ENCODE data around the gene RAD18.

The RAD18 gene

GRCh38 chr3:8994226-8994625, 31.0 kb upstream of the RAD18 start:
- no CpG with 5 or more reads among the region's 15 CpGs for WGBS (ENCODE audit: insufficient coverage, insufficient read length)
- H3K9me3 ChIP-seq (ENCODE audit: control insufficient read depth, insufficient read depth, low read length): no peaks in the 10 kb centered on the region
- peaks cover 4% of the 10 kb centered on the region for H3K4me1 ChIP-seq (ENCODE audit: control insufficient read depth, insufficient read depth, low read length)
- no peaks in the 10 kb centered on the region; the same call in 1 of the 2 replicates for H3K36me3 ChIP-seq (ENCODE audit: control insufficient read depth, insufficient read depth, low read length)
- no peak overlapping the region for H3K4me3 ChIP-seq (ENCODE audit: low read length)
- H3K27ac ChIP-seq (ENCODE audit: low read length): no peak overlapping the region
- no peaks in the 10 kb centered on the region for H3K27me3 ChIP-seq (ENCODE audit: control insufficient read depth, insufficient read depth, low read length)
- DNase-seq (ENCODE audit: low read depth, low spot score): no peak

DNA sequence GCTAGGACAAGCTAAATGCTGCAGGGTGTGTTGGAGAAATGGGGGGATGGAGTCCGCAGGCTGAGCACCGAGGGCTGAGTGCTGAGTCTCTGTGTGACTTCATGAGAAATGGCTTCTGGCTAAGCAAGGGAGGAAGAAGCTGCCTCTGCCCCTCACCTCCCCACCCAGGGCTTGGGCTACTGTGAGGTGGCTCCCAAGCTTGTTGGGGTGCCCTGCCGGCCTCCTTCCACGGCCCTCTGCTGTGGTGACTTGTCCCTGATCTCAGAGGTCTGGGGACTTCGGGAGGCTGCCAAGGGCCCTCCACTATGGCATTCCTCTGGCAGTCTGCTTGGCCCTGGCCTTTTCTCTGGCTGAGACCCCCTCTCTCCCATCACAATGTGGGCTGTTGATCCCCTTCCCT, 30.1 kb upstream of the RAD18 start:
- H3K36me3 ChIP-seq (ENCODE audit: control insufficient read depth, insufficient read depth, low read length): no peaks in the 10 kb centered on the region; the same call in 1 of the 2 replicates
- H3K9me3 ChIP-seq (ENCODE audit: control insufficient read depth, insufficient read depth, low read length): no peaks in the 10 kb centered on the region
- H3K27me3 ChIP-seq (ENCODE audit: control insufficient read depth, insufficient read depth, low read length): no peaks in the 10 kb centered on the region
- no peak for DNase-seq (ENCODE audit: low read depth, low spot score)
- H3K4me3 ChIP-seq (ENCODE audit: low read length): no peak overlapping the region
- H3K27ac ChIP-seq (ENCODE audit: low read length): no peak overlapping the region
- H3K4me1 ChIP-seq (ENCODE audit: control insufficient read depth, insufficient read depth, low read length): peaks cover 4% of the 10 kb centered on the region
- no CpG with 5 or more reads among the region's 5 CpGs for WGBS (ENCODE audit: insufficient coverage, insufficient read length)

- H3K36me3 ChIP-seq (ENCODE audit: control insufficient read depth, insufficient read depth, low read length): no peaks in the 10 kb centered on the region; the same call in 1 of the 2 replicates
- H3K4me3 ChIP-seq (ENCODE audit: low read length): no peak overlapping the region
- no peaks in the 10 kb centered on the region for H3K9me3 ChIP-seq (ENCODE audit: control insufficient read depth, insufficient read depth, low read length)
- WGBS (ENCODE audit: insufficient coverage, insufficient read length): no CpG with 5 or more reads among the region's 11 CpGs
- no peak overlapping the region for H3K27ac ChIP-seq (ENCODE audit: low read length)
- peaks cover 4% of the 10 kb centered on the region for H3K4me1 ChIP-seq (ENCODE audit: control insufficient read depth, insufficient read depth, low read length)
- H3K27me3 ChIP-seq (ENCODE audit: control insufficient read depth, insufficient read depth, low read length): no peaks in the 10 kb centered on the region
- no peak for DNase-seq (ENCODE audit: low read depth, low spot score)
Measured at GRCh38 chr3:8992854-8993253, 29.6 kb upstream of the RAD18 start.

DNA sequence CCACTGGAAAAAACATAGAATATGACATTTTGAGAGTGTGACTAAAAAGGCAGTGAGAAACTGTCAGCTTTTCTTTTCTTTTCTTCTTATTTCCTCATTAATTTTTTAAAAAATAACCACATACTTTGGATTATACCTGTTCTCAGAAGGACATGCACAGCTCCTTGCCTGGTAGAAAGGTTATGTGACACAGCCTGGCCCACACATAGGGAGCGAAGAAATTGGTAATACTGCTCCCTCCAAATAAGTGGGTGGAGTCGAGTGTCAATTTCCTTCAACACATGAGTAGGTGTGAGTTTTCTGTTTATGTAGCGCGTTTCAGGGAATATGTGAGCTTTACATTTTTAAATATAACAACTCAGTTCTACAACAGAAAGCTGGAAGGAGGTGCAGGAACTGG, 28.9 kb upstream of the RAD18 start:
- no peak overlapping the region for H3K4me3 ChIP-seq (ENCODE audit: low read length)
- no peak for DNase-seq (ENCODE audit: low read depth, low spot score)
- H3K27me3 ChIP-seq (ENCODE audit: control insufficient read depth, insufficient read depth, low read length): no peaks in the 10 kb centered on the region
- H3K27ac ChIP-seq (ENCODE audit: low read length): no peak overlapping the region
- H3K9me3 ChIP-seq (ENCODE audit: control insufficient read depth, insufficient read depth, low read length): no peaks in the 10 kb centered on the region
- peaks cover 4% of the 10 kb centered on the region for H3K4me1 ChIP-seq (ENCODE audit: control insufficient read depth, insufficient read depth, low read length)
- H3K36me3 ChIP-seq (ENCODE audit: control insufficient read depth, insufficient read depth, low read length): no peaks in the 10 kb centered on the region; the same call in 1 of the 2 replicates
- WGBS (ENCODE audit: insufficient coverage, insufficient read length): no CpG with 5 or more reads among the region's 4 CpGs

- no peak overlapping the region for H3K4me3 ChIP-seq (ENCODE audit: low read length)
- peaks cover 4% of the 10 kb centered on the region for H3K4me1 ChIP-seq (ENCODE audit: control insufficient read depth, insufficient read depth, low read length)
- WGBS (ENCODE audit: insufficient coverage, insufficient read length): no CpG with 5 or more reads among the region's 36 CpGs
- no peak for DNase-seq (ENCODE audit: low read depth, low spot score)
- no peaks in the 10 kb centered on the region for H3K9me3 ChIP-seq (ENCODE audit: control insufficient read depth, insufficient read depth, low read length)
- no peak overlapping the region for H3K27ac ChIP-seq (ENCODE audit: low read length)
- no peaks in the 10 kb centered on the region for H3K27me3 ChIP-seq (ENCODE audit: control insufficient read depth, insufficient read depth, low read length)
- no peaks in the 10 kb centered on the region; the same call in 1 of the 2 replicates for H3K36me3 ChIP-seq (ENCODE audit: control insufficient read depth, insufficient read depth, low read length)
Measured at GRCh38 chr3:8990266-8991215, 27.3 kb upstream of the RAD18 start.

DNA sequence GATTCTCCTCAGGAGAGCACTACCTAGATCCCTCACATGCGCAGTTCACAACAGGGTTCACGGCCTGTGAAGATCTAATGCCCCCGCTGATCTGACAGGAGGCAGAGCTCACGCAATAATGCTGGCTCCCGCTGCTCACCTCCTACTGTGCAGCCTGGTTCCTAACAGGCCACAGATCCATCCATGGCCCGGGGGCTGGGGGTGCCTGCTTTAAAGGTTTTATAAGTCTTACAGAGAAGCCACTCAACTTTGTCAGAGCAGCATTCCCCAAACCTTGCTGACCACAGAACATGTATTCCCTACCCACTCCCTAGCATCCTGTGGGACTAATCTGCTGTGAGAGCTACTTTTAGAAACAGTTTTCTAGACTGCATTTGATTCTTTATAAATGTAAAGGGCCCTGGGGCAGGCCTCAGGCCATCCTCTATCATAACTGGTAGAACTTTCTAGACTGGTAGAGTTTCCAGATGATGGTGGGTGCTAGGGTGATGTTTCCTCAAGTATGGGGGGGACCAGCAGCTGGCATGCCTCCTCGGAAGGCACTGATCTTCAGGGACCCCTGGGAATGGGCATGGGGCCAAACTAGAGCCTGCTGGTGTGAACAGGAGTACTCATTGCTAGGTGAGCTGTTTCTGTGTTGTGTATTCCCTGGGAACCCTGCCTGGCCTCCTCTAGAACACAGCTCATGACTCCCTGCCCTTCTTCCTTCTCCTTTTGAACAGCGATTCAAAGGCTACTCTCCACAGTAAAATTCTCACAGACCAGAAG, 25.7 kb upstream of the RAD18 start:
- Histone ChIP-seq H3K4me3 (ENCODE audit: low read length) (no peak overlapping the region), H3K27ac (ENCODE audit: low read length) (no peak overlapping the region), H3K4me1 (ENCODE audit: control insufficient read depth, insufficient read depth, low read length) (peaks cover 3% of the 10 kb centered on the region), H3K9me3 (ENCODE audit: control insufficient read depth, insufficient read depth, low read length) (no peaks in the 10 kb centered on the region), H3K36me3 (ENCODE audit: control insufficient read depth, insufficient read depth, low read length) (no peaks in the 10 kb centered on the region; the same call in 1 of the 2 replicates), H3K27me3 (ENCODE audit: control insufficient read depth, insufficient read depth, low read length) (no peaks in the 10 kb centered on the region)
- WGBS (ENCODE audit: insufficient coverage, insufficient read length): no CpG with 5 or more reads among the region's 8 CpGs
- DNase-seq (ENCODE audit: low read depth, low spot score): no peak

DNA sequence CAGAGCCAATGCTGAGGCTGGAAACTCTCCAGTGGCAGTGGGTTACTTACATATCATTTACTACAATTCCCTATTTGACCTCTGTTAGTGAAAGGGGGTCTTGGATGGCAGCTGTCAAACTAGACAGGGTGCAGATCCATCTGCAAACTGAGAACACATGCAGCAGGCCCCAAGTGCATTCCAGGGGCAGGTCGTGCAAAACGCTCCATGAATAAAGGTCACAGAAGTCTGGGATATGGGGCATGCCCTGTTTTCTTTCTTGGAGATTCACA, 25.0 kb upstream of the RAD18 start:
- no peaks in the 10 kb centered on the region for H3K9me3 ChIP-seq (ENCODE audit: control insufficient read depth, insufficient read depth, low read length)
- H3K4me3 ChIP-seq (ENCODE audit: low read length): no peak overlapping the region
- WGBS (ENCODE audit: insufficient coverage, insufficient read length): no CpG with 5 or more reads among the region's 2 CpGs
- no peaks in the 10 kb centered on the region; the same call in 1 of the 2 replicates for H3K36me3 ChIP-seq (ENCODE audit: control insufficient read depth, insufficient read depth, low read length)
- no peak overlapping the region for H3K27ac ChIP-seq (ENCODE audit: low read length)
- no peak for DNase-seq (ENCODE audit: low read depth, low spot score)
- H3K27me3 ChIP-seq (ENCODE audit: control insufficient read depth, insufficient read depth, low read length): no peaks in the 10 kb centered on the region
- H3K4me1 ChIP-seq (ENCODE audit: control insufficient read depth, insufficient read depth, low read length): peaks cover 3% of the 10 kb centered on the region

- peak; percentile 70 for DNase-seq (ENCODE audit: low read depth, low spot score)
- no CpG with 5 or more reads among the region's 15 CpGs for WGBS (ENCODE audit: insufficient coverage, insufficient read length)
- H3K4me3 ChIP-seq (ENCODE audit: low read length): no peak overlapping the region
Measured at GRCh38 chr3:8987645-8988383, 24.5 kb upstream of the RAD18 start.

GRCh38 chr3:8987226-8987625, 24.0 kb upstream of the RAD18 start:
- DNase-seq (ENCODE audit: low read depth, low spot score): no peak
- no peak overlapping the region for H3K4me3 ChIP-seq (ENCODE audit: low read length)
- H3K27ac ChIP-seq (ENCODE audit: low read length): no peak overlapping the region
- no peaks in the 10 kb centered on the region; the same call in 1 of the 2 replicates for H3K36me3 ChIP-seq (ENCODE audit: control insufficient read depth, insufficient read depth, low read length)
- no peaks in the 10 kb centered on the region for H3K4me1 ChIP-seq (ENCODE audit: control insufficient read depth, insufficient read depth, low read length)
- no peaks in the 10 kb centered on the region for H3K9me3 ChIP-seq (ENCODE audit: control insufficient read depth, insufficient read depth, low read length)
- H3K27me3 ChIP-seq (ENCODE audit: control insufficient read depth, insufficient read depth, low read length): no peaks in the 10 kb centered on the region
- no CpG with 5 or more reads among the region's 6 CpGs for WGBS (ENCODE audit: insufficient coverage, insufficient read length)

More at GRCh38 chr3:8987645-8988383, 24.5 kb upstream of the RAD18 start:
- Histone ChIP-seq H3K9me3 (ENCODE audit: control insufficient read depth, insufficient read depth, low read length) (no peaks in the 10 kb centered on the region), H3K27ac (ENCODE audit: low read length) (no peak overlapping the region), H3K27me3 (ENCODE audit: control insufficient read depth, insufficient read depth, low read length) (no peaks in the 10 kb centered on the region), H3K4me1 (ENCODE audit: control insufficient read depth, insufficient read depth, low read length) (peaks cover 2% of the 10 kb centered on the region; the same call in 1 of the 2 replicates), H3K36me3 (ENCODE audit: control insufficient read depth, insufficient read depth, low read length) (no peaks in the 10 kb centered on the region; the same call in 1 of the 2 replicates)

- no peaks in the 10 kb centered on the region for H3K27me3 ChIP-seq (ENCODE audit: control insufficient read depth, insufficient read depth, low read length)
- H3K27ac ChIP-seq (ENCODE audit: low read length): no peak overlapping the region
- no peak for DNase-seq (ENCODE audit: low read depth, low spot score)
- no peak overlapping the region for H3K4me3 ChIP-seq (ENCODE audit: low read length)
- no CpG with 5 or more reads among the region's 6 CpGs for WGBS (ENCODE audit: insufficient coverage, insufficient read length)
- no peaks in the 10 kb centered on the region; the same call in 1 of the 2 replicates for H3K36me3 ChIP-seq (ENCODE audit: control insufficient read depth, insufficient read depth, low read length)
- no peaks in the 10 kb centered on the region for H3K9me3 ChIP-seq (ENCODE audit: control insufficient read depth, insufficient read depth, low read length)
- H3K4me1 ChIP-seq (ENCODE audit: control insufficient read depth, insufficient read depth, low read length): no peaks in the 10 kb centered on the region
Measured at GRCh38 chr3:8986741-8987140, 23.5 kb upstream of the RAD18 start.

Data from iPS DF 6.9 (cell line).